ENCODE measurements around the gene CHST8. TPM values are rescaled to one million over a fixed set of nuclear protein-coding genes. Genes with fewer than 3 reads are reported as not detected.

Gene CHST8
- total RNA-seq, 1 donor from 2014 or later, result 0.35 TPM

- Mint-ChIP-seq H3K4me1 (ENCODE audit: low read depth) (no peaks in the 10 kb centered on the region), H3K9me3 (ENCODE audit: low read depth) (no peaks in the 10 kb centered on the region), H3K27me3 (ENCODE audit: low read depth) (peaks cover 18% of the 10 kb centered on the region), H3K4me3 (ENCODE audit: unreplicated experiment) (no peak overlapping the region), H3K27ac (ENCODE audit: unreplicated experiment) (no peak overlapping the region), H3K36me3 (ENCODE audit: low read depth) (no peaks in the 10 kb centered on the region)
- no peak for TF ChIP-seq CTCF (IDR thresholded peaks at IDR 0.05)
- DNase-seq (ENCODE audit: low spot score), result no peak
Observed at GRCh38 chr19:33673258-33673875, 51.6 kb downstream of the CHST8 start.

- Mint-ChIP-seq H3K9me3 (ENCODE audit: low read depth) (no peaks in the 10 kb centered on the region), H3K4me3 (ENCODE audit: unreplicated experiment) (no peak overlapping the region), H3K27me3 (ENCODE audit: low read depth) (peaks cover 17% of the 10 kb centered on the region), H3K4me1 (ENCODE audit: low read depth) (no peaks in the 10 kb centered on the region), H3K36me3 (ENCODE audit: low read depth) (no peaks in the 10 kb centered on the region), H3K27ac (ENCODE audit: unreplicated experiment) (no peak overlapping the region)
- no peak for TF ChIP-seq CTCF (IDR thresholded peaks at IDR 0.05)
- no peak for DNase-seq (ENCODE audit: low spot score)
Observed at GRCh38 chr19:33673996-33674625, 52.4 kb downstream of the CHST8 start.

GRCh38 chr19:33674626-33675367 is 53.0 kb downstream of the CHST8 start:
- no peak overlapping the region for H3K4me3 Mint-ChIP-seq (ENCODE audit: unreplicated experiment)

GRCh38 chr19:33675501-33676124 is 53.9 kb downstream of the CHST8 start:
- Mint-ChIP-seq H3K27me3 (ENCODE audit: low read depth) (peaks cover 20% of the 10 kb centered on the region), H3K27ac (ENCODE audit: unreplicated experiment) (no peak overlapping the region), H3K4me1 (ENCODE audit: low read depth) (no peaks in the 10 kb centered on the region), H3K4me3 (ENCODE audit: unreplicated experiment) (no peak overlapping the region), H3K36me3 (ENCODE audit: low read depth) (no peaks in the 10 kb centered on the region), H3K9me3 (ENCODE audit: low read depth) (no peaks in the 10 kb centered on the region)
- TF ChIP-seq CTCF (IDR thresholded peaks at IDR 0.05), result no peak
- DNase-seq (ENCODE audit: low spot score), result no peak

More at GRCh38 chr19:33674626-33675367, 53.0 kb downstream of the CHST8 start:
- no peak for DNase-seq (ENCODE audit: low spot score)
- no peak overlapping the region for H3K27ac Mint-ChIP-seq (ENCODE audit: unreplicated experiment)
- H3K36me3 Mint-ChIP-seq (ENCODE audit: low read depth), result no peaks in the 10 kb centered on the region
- no peaks in the 10 kb centered on the region for H3K9me3 Mint-ChIP-seq (ENCODE audit: low read depth)
- TF ChIP-seq CTCF (IDR thresholded peaks at IDR 0.05), result no peak
- no peaks in the 10 kb centered on the region for H3K4me1 Mint-ChIP-seq (ENCODE audit: low read depth)
- peaks cover 17% of the 10 kb centered on the region for H3K27me3 Mint-ChIP-seq (ENCODE audit: low read depth)

- H3K36me3 Mint-ChIP-seq (ENCODE audit: low read depth), result no peaks in the 10 kb centered on the region
- H3K9me3 Mint-ChIP-seq (ENCODE audit: low read depth), result no peaks in the 10 kb centered on the region
- no peaks in the 10 kb centered on the region for H3K4me1 Mint-ChIP-seq (ENCODE audit: low read depth)
- H3K4me3 Mint-ChIP-seq (ENCODE audit: unreplicated experiment), result no peak overlapping the region
- TF ChIP-seq CTCF (IDR thresholded peaks at IDR 0.05), result no peak
- DNase-seq (ENCODE audit: low spot score), result no peak
- no peak overlapping the region for H3K27ac Mint-ChIP-seq (ENCODE audit: unreplicated experiment)
- peaks cover 20% of the 10 kb centered on the region for H3K27me3 Mint-ChIP-seq (ENCODE audit: low read depth)
Observed at GRCh38 chr19:33676999-33677665, 55.4 kb downstream of the CHST8 start.
